AG09319 (cell line): ENCODE measurements around the gene BAHD1.

Experiments
- DNase-seq: peaks from one replicate; pipeline ENCODE4 v3.0.0-alpha.2; 2010; ENCODE audit warnings: low read depth; ENCODE audit errors: extremely low read depth
- CTCF ChIP-seq: IDR thresholded peaks from 2 replicates; pipeline ENCODE4 v1.5.1; 2011; ENCODE audit warnings: low read depth, mild to moderate bottlenecking, inconsistent platforms, low read length, moderate library complexity

Gene BAHD1

GRCh38 chr15:40427188-40427587, 13.6 kb upstream of the BAHD1 start:
- no peak for TF ChIP-seq CTCF
- DNase-seq, result no peak

GRCh38 chr15:40428185-40428584, 12.6 kb upstream of the BAHD1 start:
- TF ChIP-seq CTCF, result no peak
- DNase-seq, result no peak

- no peak for DNase-seq
- TF ChIP-seq CTCF, result no peak
These were observed 11.6 kb upstream of the BAHD1 start for GRCh38 chr15:40429068-40429710.

- DNase-seq, result no peak
- TF ChIP-seq CTCF, result no peak
These were observed 10.4 kb upstream of the BAHD1 start for GRCh38 chr15:40430271-40430805.

GRCh38 chr15:40435023-40435709, 5.6 kb upstream of the BAHD1 start:
- no peak for TF ChIP-seq CTCF
- DNase-seq, result no peak

- TF ChIP-seq CTCF, result no peak
- DNase-seq, result no peak
These were observed 5.1 kb upstream of the BAHD1 start for GRCh38 chr15:40435710-40436089.

GRCh38 chr15:40436116-40436891, 4.4 kb upstream of the BAHD1 start:
- DNase-seq, result no peak
- no peak for TF ChIP-seq CTCF
